ENCODE data around the gene IPPK.

Gene IPPK

GRCh38 chr9:92696619-92697018 is 26.7 kb upstream of the IPPK start:
- no peak for DNase-seq (ENCODE audit: low read depth in 3 of 3)

DNA sequence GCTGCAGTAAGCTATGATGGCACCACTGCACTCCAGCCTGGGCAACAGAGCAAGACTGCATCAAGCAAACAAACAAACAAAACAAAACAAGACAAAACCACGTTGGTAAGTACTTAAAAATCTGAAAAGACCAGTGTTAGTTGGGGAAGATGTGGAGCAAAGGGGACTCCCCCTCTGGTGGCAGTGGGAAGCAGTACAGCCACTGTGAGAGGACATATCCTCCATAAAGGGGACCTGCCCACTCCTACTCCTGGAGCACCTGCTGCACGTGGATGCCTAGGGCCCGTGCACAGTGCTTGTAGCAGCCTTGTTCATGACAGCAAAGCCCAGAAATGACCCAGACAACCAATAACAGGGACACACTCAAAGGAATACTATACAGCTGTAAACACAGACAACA is 17.0 kb upstream of the IPPK start:
- DNase-seq (ENCODE audit: low read depth in 3 of 3), result no peak

DNA sequence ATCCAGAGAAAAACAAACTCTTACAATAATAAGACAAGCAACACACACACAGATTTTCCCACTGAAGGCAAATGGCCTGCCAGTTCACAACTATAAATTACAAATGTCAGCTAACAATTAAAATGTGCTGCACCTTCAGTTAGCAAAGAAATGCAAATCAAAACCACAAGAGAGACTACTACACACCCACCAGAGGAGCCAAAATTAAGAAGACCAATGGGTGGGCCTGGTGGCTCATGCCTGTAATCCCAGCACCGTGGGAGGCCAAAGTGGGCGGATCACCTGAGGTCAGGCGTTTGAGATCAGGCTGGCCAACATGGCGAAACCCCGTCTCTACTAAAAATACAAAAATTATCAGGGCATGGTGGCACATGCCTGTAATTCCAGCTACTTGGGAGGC is 15.1 kb upstream of the IPPK start:
- no peak for DNase-seq (ENCODE audit: low read depth in 3 of 3)

- DNase-seq (ENCODE audit: low read depth in 3 of 3), result no peak
Observed at GRCh38 chr9:92682269-92682668, 12.3 kb upstream of the IPPK start.

- DNase-seq (ENCODE audit: low read depth in 3 of 3), result no peak
Observed at GRCh38 chr9:92680166-92681119, 10.5 kb upstream of the IPPK start.

DNA sequence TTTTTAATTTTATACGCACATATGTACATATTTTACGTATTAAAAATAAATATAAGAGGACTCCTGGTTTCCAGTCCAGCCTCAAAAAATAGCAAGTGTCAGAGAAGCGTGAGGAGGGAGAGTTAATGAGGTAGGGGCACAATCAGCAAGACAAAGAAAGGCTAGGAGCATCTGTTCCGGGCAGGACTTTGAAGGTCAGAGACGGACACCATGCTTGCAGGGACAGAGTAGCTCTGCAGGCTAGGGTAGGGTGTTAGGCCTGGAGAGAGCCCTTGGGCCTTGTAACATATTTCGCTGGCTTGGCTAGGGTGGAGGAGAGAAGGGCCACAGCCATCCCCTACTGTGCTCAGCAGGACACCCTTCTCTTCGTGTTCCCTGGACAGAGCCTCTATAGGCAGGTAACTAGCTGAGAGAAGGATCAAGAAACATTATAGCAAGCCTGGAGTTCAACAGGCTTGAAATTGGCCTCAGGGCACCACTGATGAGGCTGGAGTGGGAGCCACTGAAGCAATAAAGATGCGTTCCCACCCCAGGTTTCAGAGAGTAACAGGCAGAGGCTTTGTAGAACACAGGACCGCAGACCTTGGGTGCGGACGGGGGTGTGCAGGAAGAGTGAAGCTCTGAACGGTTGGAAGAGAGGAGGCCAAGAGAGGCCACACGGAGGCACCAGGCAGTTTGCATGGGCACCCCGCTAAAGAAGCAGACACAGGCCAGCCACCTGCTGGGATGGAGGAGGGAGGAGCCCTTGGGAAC is 9.7 kb upstream of the IPPK start:
- no peak for DNase-seq (ENCODE audit: low read depth in 3 of 3)

GRCh38 chr9:92671323-92671722 is 1.4 kb upstream of the IPPK start:
- no peak for DNase-seq (ENCODE audit: low read depth in 3 of 3)

DNA sequence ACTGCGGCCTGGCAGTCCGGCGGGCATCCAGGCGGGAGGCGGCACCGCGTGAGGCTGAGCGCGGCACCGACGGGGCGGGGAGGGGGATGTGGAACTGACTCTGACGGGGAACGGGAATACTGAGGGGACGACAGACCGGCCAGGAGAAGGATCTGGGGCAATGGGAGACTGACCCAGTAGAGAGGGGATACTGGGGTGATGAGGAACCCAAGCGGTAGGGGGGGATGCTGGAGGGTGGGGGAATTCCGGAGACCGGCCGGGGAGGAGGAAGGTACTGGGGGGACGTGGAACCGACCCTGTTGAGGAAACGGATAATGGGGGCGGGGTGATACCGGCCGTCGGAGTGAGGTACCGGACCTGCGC is 423 bp downstream of the IPPK start:
- DNase-seq (ENCODE audit: low read depth in 3 of 3), result peak in 2 of 3 experiments; percentile 9 to 18

GRCh38 chr9:92668746-92669526 is 995 bp downstream of the IPPK start:
- DNase-seq (ENCODE audit: low read depth in 3 of 3), result peak; percentile 19 to 23 (median 21)

DNA sequence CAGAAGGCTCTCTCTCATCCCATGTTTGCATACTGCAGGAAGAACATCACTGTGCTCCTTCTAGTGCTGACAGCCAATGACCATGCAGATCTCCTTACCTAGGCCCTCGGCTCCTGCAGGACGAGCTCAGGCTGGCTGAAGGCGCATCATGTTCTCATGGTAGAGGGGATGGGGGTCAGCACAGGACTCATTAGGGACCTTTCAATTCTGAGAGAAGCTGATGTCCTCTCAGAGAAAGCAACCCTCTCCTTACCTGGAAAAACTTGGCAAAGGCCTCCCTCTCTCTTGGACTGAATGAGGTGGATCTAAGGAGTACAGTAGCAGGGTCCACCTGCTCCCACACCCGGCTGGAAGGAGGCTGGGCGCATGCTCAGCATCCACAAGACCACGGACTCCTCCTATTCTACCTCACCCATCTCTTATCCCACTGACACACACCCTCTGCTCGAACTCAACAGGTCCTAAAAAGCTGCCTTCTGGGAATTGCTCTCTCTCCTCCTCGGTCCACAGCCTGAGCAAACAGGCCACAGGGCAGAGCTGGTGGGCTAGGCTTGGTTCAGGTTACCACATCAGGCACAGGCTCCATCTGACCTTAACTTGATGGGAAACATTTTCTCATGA is 2.9 kb downstream of the IPPK start:
- no peak for DNase-seq (ENCODE audit: low read depth in 3 of 3)

DNA sequence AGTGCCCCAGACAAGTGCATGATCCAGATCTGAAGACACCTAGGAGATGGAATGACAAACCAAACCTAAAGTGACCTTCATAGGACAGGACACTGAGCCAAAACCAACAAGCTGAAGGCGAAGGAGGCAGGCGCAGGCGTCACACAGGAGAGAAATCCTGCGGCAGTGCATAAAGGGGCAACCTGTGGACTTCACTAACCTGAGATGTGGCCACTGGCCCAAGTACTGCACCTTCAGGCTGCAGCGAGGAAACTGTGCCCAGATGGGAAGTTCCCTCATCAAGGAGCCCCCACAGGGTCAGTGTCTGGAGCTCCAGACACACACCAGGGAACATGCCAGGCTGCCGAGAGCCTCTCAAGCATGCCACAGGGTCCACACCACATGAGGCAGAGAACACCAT is 3.7 kb downstream of the IPPK start:
- DNase-seq (ENCODE audit: low read depth in 3 of 3), result no peak

DNA sequence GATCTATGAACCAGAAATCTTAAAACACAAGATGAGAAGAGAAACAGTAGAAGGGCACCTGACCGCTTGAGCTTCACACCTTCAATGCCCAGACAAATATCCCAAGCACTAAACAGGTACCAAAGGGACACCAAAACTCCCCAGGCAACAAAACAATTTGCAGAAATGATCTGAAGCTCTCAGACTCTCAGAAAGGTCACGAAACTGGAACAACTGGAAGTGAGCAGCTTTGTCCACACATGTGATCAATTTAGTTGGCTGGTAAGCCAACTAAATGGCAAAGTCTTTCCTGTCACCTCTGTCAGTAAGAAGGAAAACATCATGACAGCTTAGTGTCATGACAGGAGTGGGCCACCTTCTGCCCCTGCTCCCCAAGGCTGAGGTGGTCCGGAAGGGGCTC is 4.1 kb downstream of the IPPK start:
- no peak for DNase-seq (ENCODE audit: low read depth in 3 of 3)

GRCh38 chr9:92664394-92665152 is 5.4 kb downstream of the IPPK start:
- no peak for DNase-seq (ENCODE audit: low read depth in 3 of 3)

DNA sequence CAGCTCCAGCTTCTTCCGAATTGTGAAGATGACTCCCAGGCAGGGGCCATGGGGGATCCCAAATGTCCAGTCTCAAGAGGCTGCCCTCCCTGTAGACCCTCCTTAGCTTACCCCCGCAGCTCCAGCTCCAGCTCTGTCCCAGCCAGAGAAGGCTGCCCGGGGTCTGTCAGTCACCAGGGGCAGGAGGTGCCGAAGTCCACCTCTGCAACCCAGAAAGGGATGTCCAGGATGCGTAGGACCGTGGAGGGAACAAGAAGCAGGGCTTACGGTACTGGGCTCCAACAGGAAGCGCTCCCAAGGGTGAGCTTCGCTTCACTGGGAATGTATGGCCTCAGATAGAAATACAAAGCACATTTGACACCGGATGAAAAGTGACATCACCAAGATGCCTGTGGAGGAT is 6.0 kb downstream of the IPPK start:
- no peak for DNase-seq (ENCODE audit: low read depth in 3 of 3)

- DNase-seq (ENCODE audit: low read depth in 3 of 3), result no peak
Observed at GRCh38 chr9:92663126-92663525, 6.8 kb downstream of the IPPK start.

GRCh38 chr9:92661743-92662142 is 8.2 kb downstream of the IPPK start:
- no peak for DNase-seq (ENCODE audit: low read depth in 3 of 3)

GRCh38 chr9:92661127-92661526 is 8.8 kb downstream of the IPPK start:
- DNase-seq (ENCODE audit: low read depth in 3 of 3), result no peak

- DNase-seq (ENCODE audit: low read depth in 3 of 3), result no peak
Observed at GRCh38 chr9:92660266-92660665, 9.7 kb downstream of the IPPK start.

- DNase-seq (ENCODE audit: low read depth in 3 of 3), result no peak
Observed at GRCh38 chr9:92659601-92660000, 10.3 kb downstream of the IPPK start.

DNA sequence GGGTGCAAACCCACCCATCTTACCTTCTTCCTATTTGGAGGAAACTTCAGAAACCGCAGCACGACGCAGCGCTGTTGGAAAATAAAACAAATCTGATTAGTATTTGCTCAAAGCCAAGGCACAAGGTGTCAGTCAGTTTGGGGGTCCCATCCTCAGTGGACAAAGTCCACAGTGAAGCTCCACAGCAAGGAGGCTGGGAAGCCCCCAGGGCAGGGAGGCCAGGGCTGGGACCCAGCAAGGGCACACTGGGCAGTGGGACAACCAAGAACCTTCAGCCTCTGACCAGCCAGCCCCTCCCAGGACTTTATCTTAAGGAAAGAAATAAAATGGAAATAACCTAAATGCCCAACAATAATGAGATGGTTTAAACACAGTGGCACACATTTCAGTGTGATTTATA is 11.3 kb downstream of the IPPK start:
- DNase-seq (ENCODE audit: low read depth in 3 of 3), result no peak

GRCh38 chr9:92658176-92658575 is 11.8 kb downstream of the IPPK start:
- DNase-seq (ENCODE audit: low read depth in 3 of 3), result no peak
